ENCODE data around the gene ENDOU. TPM values are rescaled to one million over a fixed set of nuclear protein-coding genes. Genes with fewer than 3 reads are reported as not detected.

Gene ENDOU
- total RNA-seq, 1 experiment from 2014 or later, result not detected

- peaks cover 4% of the 10 kb centered on the region for H3K36me3 ChIP-seq (replicated peaks; ENCODE audit: control insufficient read depth, insufficient read depth, low read length)
- H3K4me3 ChIP-seq (ENCODE audit: insufficient read depth, low read depth, low read length), result no peak overlapping the region
- no peak for DNase-seq
- H3K27me3 ChIP-seq (ENCODE audit: control insufficient read depth, insufficient read depth, low read length), result no peaks in the 10 kb centered on the region
These were observed 26.3 kb upstream of the ENDOU start for GRCh38 chr12:47751561-47751960.

DNA sequence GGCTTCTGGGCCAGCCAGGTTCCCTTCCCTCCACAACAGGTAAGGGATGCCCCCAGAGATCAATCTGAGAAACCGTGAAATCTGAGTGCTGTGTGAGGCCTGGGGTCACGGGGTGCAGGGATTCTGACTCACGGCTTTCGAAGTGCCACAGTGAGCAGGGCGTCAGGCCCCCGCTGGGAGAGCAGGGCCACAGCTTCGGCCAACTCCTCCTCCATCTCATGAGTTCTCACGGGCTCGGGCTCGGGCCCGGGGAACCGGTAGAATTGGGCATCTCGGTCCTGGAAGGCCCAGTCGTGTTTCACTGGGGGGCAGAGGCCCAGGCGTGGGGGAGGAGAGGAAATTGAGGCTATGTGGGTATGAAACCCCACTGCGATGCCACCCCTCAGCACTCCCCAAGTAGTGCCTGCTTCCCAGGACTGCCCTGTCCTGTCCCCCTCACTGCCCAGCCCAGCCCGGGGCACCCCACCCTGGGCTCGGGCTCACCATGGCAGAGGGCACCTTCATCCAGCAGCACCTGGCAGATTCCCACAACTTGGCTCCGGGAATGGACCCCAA lies 25.7 kb upstream of the ENDOU start:
- Histone ChIP-seq H3K4me3 (ENCODE audit: insufficient read depth, low read depth, low read length) (no peak overlapping the region), H3K27me3 (ENCODE audit: control insufficient read depth, insufficient read depth, low read length) (no peaks in the 10 kb centered on the region), H3K36me3 (replicated peaks; ENCODE audit: control insufficient read depth, insufficient read depth, low read length) (peaks cover 4% of the 10 kb centered on the region)
- DNase-seq, result no peak

- no peak for DNase-seq
- Histone ChIP-seq H3K36me3 (replicated peaks; ENCODE audit: control insufficient read depth, insufficient read depth, low read length) (peaks cover 4% of the 10 kb centered on the region), H3K27me3 (ENCODE audit: control insufficient read depth, insufficient read depth, low read length) (no peaks in the 10 kb centered on the region), H3K4me3 (ENCODE audit: insufficient read depth, low read depth, low read length) (no peak overlapping the region)
These were observed 25.0 kb upstream of the ENDOU start for GRCh38 chr12:47750229-47750798.

GRCh38 chr12:47748899-47749298 lies 23.6 kb upstream of the ENDOU start:
- peaks cover 4% of the 10 kb centered on the region for H3K36me3 ChIP-seq (replicated peaks; ENCODE audit: control insufficient read depth, insufficient read depth, low read length)
- H3K4me3 ChIP-seq (ENCODE audit: insufficient read depth, low read depth, low read length), result no peak overlapping the region
- DNase-seq, result no peak
- H3K27me3 ChIP-seq (ENCODE audit: control insufficient read depth, insufficient read depth, low read length), result no peaks in the 10 kb centered on the region

DNA sequence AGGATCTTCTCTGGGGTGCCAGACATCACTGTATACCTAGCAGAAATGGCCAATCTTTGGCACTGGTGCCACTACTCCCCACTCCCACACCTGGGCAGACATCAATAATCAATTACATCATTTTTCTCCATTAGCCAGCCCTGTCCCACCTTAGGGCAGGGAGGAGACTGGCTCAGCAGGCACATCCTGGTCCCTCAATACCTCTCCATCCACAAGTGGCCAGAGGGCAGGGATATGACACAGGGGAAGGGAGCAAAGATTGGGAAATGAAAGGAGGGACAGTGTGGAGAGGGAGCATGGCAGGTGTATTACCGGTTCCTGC lies 23.2 kb upstream of the ENDOU start:
- Histone ChIP-seq H3K4me3 (ENCODE audit: insufficient read depth, low read depth, low read length) (no peak overlapping the region), H3K36me3 (replicated peaks; ENCODE audit: control insufficient read depth, insufficient read depth, low read length) (peaks cover 4% of the 10 kb centered on the region), H3K27me3 (ENCODE audit: control insufficient read depth, insufficient read depth, low read length) (no peaks in the 10 kb centered on the region)
- no peak for DNase-seq

GRCh38 chr12:47747596-47748506 lies 22.6 kb upstream of the ENDOU start:
- no peak overlapping the region for H3K4me3 ChIP-seq (ENCODE audit: insufficient read depth, low read depth, low read length)
- no peak for DNase-seq
- no peaks in the 10 kb centered on the region for H3K27me3 ChIP-seq (ENCODE audit: control insufficient read depth, insufficient read depth, low read length)
- peaks cover 4% of the 10 kb centered on the region for H3K36me3 ChIP-seq (replicated peaks; ENCODE audit: control insufficient read depth, insufficient read depth, low read length)

DNA sequence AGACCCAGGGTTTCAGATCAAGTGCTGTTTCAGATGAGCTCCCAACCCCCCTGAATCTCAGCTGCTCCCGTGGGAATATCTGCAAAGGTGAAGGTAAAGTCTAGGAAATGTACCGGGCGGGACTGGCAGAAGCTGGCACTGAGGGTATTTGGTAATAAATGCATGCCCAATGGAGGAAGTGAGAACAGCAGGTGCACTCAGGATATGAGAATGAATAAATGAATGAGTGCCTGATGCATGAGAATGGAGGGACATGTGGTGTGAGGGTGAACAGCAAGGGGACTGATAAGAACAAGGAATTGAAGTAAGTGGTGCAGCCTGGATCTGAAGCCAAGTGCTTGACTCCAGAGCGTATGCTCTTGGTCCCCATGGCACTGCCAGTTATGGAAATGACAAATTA lies 21.8 kb upstream of the ENDOU start:
- DNase-seq, result no peak
- Histone ChIP-seq H3K27me3 (ENCODE audit: control insufficient read depth, insufficient read depth, low read length) (no peaks in the 10 kb centered on the region), H3K4me3 (ENCODE audit: insufficient read depth, low read depth, low read length) (no peak overlapping the region), H3K36me3 (replicated peaks; ENCODE audit: control insufficient read depth, insufficient read depth, low read length) (peaks cover 4% of the 10 kb centered on the region)

GRCh38 chr12:47746523-47746922 lies 21.2 kb upstream of the ENDOU start:
- Histone ChIP-seq H3K36me3 (replicated peaks; ENCODE audit: control insufficient read depth, insufficient read depth, low read length) (peaks cover 4% of the 10 kb centered on the region), H3K27me3 (ENCODE audit: control insufficient read depth, insufficient read depth, low read length) (no peaks in the 10 kb centered on the region), H3K4me3 (ENCODE audit: insufficient read depth, low read depth, low read length) (no peak overlapping the region)
- DNase-seq, result no peak

DNA sequence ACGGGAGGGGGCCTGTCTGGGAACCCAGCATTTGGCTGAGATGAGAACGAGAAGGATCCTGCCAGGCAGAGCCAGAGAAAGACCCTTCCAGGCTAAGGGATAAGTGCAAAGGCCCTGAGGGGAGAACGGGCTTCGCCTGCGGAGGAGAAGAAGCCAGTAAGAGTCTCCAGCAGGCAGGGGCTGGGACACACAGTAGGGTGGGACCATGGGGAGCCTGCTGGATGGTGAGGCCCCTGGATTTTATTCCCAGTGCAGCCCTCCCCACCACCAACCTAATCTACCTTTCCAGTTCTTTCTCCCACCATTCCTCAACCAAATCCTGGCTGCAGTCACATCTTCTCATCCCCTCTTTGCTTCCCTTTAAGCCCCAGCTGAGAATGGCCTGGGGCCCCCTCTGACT lies 20.8 kb upstream of the ENDOU start:
- H3K4me3 ChIP-seq (ENCODE audit: insufficient read depth, low read depth, low read length), result no peak overlapping the region
- no peaks in the 10 kb centered on the region for H3K27me3 ChIP-seq (ENCODE audit: control insufficient read depth, insufficient read depth, low read length)
- DNase-seq, result no peak
- peaks cover 4% of the 10 kb centered on the region for H3K36me3 ChIP-seq (replicated peaks; ENCODE audit: control insufficient read depth, insufficient read depth, low read length)

DNA sequence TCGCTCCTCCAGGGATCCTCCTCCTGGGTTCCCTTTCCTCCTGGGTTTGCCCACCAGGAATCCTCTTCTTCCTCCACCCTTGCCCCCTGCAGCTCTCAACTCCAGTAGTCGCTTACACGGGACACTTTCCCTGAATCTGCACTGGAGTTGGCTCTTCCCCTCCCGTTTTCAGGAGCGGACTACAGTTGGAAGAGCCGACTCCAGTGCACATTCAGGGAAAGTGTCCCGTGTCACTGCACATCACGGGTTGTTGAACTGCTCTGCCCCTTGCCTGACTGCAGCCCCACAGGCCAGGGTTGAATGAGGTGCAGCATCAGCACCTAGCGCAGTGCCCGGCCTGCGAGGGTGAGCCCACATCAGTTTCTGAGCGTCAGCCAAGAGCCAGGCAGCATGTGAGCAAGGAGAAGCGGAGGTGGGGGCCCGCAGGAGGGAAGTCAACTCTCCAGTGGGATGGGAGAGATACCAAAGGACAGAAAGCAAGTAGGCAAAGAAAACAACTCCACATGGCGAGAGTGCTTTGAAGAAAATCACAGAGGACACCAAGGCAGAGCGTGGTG lies 20.3 kb upstream of the ENDOU start:
- peaks cover 4% of the 10 kb centered on the region for H3K36me3 ChIP-seq (replicated peaks; ENCODE audit: control insufficient read depth, insufficient read depth, low read length)
- H3K4me3 ChIP-seq (ENCODE audit: insufficient read depth, low read depth, low read length), result no peak overlapping the region
- no peak for DNase-seq
- H3K27me3 ChIP-seq (ENCODE audit: control insufficient read depth, insufficient read depth, low read length), result 0 out of 2 replicates have a peak, but pooled peaks cover 1% of the 10 kb centered on the region

DNA sequence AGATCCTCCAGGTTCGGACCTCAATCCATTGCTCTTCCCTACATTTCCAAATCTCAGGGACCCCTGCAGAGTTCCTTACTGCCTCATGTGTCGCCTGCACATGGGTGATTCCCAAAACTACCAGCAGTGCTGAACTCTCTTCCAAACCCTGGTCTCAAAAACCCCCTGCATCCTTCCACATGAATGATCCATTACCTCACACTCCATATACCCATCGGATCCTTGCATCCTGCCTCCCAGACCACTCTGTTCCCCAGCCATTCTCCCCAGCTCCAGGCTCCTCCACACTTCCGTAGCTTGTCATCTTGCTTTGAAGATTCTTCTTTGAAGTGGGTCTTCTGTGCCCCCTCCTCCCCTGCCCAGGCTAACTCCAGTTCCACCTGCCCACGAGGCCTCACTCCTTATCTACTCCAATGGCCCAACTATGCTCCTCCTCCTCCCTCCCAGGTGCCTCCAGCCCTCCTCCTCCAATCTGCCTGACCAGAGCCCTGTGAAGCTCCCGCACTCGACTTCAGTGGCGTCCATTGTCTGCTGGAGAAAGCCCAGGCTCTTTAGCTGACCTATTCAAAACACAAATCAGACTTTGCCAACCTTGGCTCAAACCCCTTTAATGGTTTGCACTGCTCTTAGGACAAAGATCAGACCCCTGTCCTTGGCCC lies 19.6 kb upstream of the ENDOU start:
- 0 out of 2 replicates have a peak, but pooled peaks cover 1% of the 10 kb centered on the region for H3K27me3 ChIP-seq (ENCODE audit: control insufficient read depth, insufficient read depth, low read length)
- DNase-seq, result no peak
- H3K36me3 ChIP-seq (replicated peaks; ENCODE audit: control insufficient read depth, insufficient read depth, low read length), result peaks cover 4% of the 10 kb centered on the region
- no peak overlapping the region for H3K4me3 ChIP-seq (ENCODE audit: insufficient read depth, low read depth, low read length)

DNA sequence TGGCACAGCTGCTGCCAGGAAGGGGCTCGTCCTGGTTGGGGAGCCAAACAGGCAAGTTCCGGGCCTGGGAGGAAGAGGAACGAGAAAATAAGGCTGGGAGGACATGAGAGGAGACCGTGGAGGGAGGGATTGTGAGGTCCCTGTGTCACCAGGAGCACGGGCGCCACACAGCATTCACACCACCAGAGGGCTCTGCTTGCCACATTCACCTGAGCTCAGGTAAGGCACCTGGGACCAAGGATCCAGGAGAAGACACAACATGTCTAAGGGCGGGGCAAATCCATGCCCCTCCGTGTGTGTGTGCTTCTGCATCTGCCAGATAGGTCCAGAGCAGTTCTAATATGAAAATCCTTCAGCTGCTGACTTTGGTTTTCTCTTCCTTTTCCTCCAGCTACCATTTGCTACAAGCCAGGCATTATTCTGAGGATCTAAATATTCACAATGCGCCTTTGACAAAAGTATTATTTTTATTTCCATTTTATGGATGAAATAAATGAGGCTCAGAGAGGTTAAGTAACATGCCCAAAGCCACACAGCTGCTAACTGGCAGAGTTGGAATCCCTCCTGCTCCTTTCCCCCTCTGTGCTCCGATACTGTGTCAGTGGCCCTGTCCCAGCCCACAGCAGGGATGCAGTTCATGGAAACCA lies 18.8 kb upstream of the ENDOU start:
- no peak overlapping the region for H3K4me3 ChIP-seq (ENCODE audit: insufficient read depth, low read depth, low read length)
- peaks cover 4% of the 10 kb centered on the region for H3K36me3 ChIP-seq (replicated peaks; ENCODE audit: control insufficient read depth, insufficient read depth, low read length)
- peak; percentile 93 for DNase-seq
- 0 out of 2 replicates have a peak, but pooled peaks cover 1% of the 10 kb centered on the region for H3K27me3 ChIP-seq (ENCODE audit: control insufficient read depth, insufficient read depth, low read length)

- 0 out of 2 replicates have a peak, but pooled peaks cover 1% of the 10 kb centered on the region for H3K27me3 ChIP-seq (ENCODE audit: control insufficient read depth, insufficient read depth, low read length)
- H3K4me3 ChIP-seq (ENCODE audit: insufficient read depth, low read depth, low read length), result no peak overlapping the region
- peaks cover 4% of the 10 kb centered on the region for H3K36me3 ChIP-seq (replicated peaks; ENCODE audit: control insufficient read depth, insufficient read depth, low read length)
- no peak for DNase-seq
These were observed 18.1 kb upstream of the ENDOU start for GRCh38 chr12:47743311-47743860.

All from H7 (cell line).